Smooth muscle cell (in vitro differentiated cells): ENCODE results near the gene UBC. TPM values are rescaled to one million over a fixed set of nuclear protein-coding genes. Genes with fewer than 3 reads are reported as not detected.
"Not testable (repeated sequence)": the region's sequence is repeated elsewhere in the genome, so short reads cannot be mapped to it uniquely, and the experiment has no call there.

ENCODE experiments used
- DNase-seq: peaks from one replicate; lab custom pipeline; 2025; ENCODE audit not compliant: unreplicated experiment; lab: John Stamatoyannopoulos, UW
- H2AFZ ChIP-seq: fragments of 200-600 bp; sonication (generic); 2 replicates; pipeline ENCODE4 v1.6.0; 2016; ENCODE audit warnings: antibody characterized with exemption, low read depth, mild to moderate bottlenecking
- H3F3A ChIP-seq: fragments of 200-600 bp; sonication (generic); 2 replicates; pipeline ENCODE4 v1.6.0; 2017; ENCODE audit warnings: antibody characterized with exemption, low read depth
- H3K27ac ChIP-seq: fragments of 200-600 bp; sonication (generic); 2 replicates; pipeline ENCODE4 v1.5.1; 2016; ENCODE audit warnings: low read depth, mild to moderate bottlenecking
- H3K27me3 ChIP-seq: fragments of 200-600 bp; sonication (generic); 2 replicates; pipeline ENCODE4 v1.6.1; 2016; ENCODE audit warnings: low read depth, mild to moderate bottlenecking
- H3K36me3 ChIP-seq: fragments of 200-600 bp; sonication (generic); 2 replicates; pipeline ENCODE4 v1.5.1; 2016; ENCODE audit warnings: low read depth
- H3K4me1 ChIP-seq: fragments of 200-600 bp; sonication (generic); 2 replicates; pipeline ENCODE4 v1.5.1; 2016; ENCODE audit warnings: low read depth
- H3K4me2 ChIP-seq: fragments of 200-600 bp; sonication (generic); 2 replicates; pipeline ENCODE4 v1.6.0; 2016; ENCODE audit warnings: mild to moderate bottlenecking
- H3K4me3 ChIP-seq: fragments of 200-600 bp; sonication (generic); 2 replicates; pipeline ENCODE4 v1.5.1; 2016; ENCODE audit warnings: mild to moderate bottlenecking
- H3K79me2 ChIP-seq: fragments of 200-600 bp; sonication (generic); 2 replicates; pipeline ENCODE4 v1.6.0; 2016; ENCODE audit warnings: low read depth, mild to moderate bottlenecking
- H3K9ac ChIP-seq: fragments of 200-600 bp; sonication (generic); 2 replicates; pipeline ENCODE4 v1.6.0; 2016; ENCODE audit warnings: low read depth
- H3K9me3 ChIP-seq: fragments of 200-600 bp; sonication (generic); replicated peaks from 2 replicates; pipeline ENCODE4 v1.5.1; 2016; ENCODE audit warnings: low read depth
- H4K20me1 ChIP-seq: fragments of 200-600 bp; sonication (generic); 2 replicates; pipeline ENCODE4 v1.6.0; 2016; ENCODE audit warnings: low read depth
- WGBS: methylation state at CpG from one replicate; pipeline ENCODE4 v1.1.7; 2016; ENCODE audit warnings: low lambda C conversion rate; 5-methylcytosine and 5-hydroxymethylcytosine counted together
- polyA plus RNA-seq: library from polyadenylated mRNA; unstranded; fragments of >200 nt; fragmentation: Nextera tagmentation; extraction: Ambion mirVana; gene quantifications from 2 replicates; pipeline ENCODE4 v1.2.1, GENCODE V29; 2016
- total RNA-seq: library from RNA; depleted of rRNA; stranded (reverse); fragments of >200 nt; gene quantifications from 2 replicates; pipeline ENCODE4 v1.2.3, GENCODE V29; 2014
- TF ChIP-seq, protein P1 (sequence below): fragments of 200-600 bp; sonication (generic); IDR thresholded peaks from 2 replicates; pipeline ENCODE4 v1.5.1; 2017; ENCODE audit warnings: borderline replicate concordance, mild to moderate bottlenecking, antibody characterized with exemption; ENCODE audit not compliant: insufficient read depth, poor library complexity, severe bottlenecking

The UBC gene
- total and polyA plus RNA-seq, 2 experiments from 2014 or later: 1,322 to 1,327 TPM

DNA sequence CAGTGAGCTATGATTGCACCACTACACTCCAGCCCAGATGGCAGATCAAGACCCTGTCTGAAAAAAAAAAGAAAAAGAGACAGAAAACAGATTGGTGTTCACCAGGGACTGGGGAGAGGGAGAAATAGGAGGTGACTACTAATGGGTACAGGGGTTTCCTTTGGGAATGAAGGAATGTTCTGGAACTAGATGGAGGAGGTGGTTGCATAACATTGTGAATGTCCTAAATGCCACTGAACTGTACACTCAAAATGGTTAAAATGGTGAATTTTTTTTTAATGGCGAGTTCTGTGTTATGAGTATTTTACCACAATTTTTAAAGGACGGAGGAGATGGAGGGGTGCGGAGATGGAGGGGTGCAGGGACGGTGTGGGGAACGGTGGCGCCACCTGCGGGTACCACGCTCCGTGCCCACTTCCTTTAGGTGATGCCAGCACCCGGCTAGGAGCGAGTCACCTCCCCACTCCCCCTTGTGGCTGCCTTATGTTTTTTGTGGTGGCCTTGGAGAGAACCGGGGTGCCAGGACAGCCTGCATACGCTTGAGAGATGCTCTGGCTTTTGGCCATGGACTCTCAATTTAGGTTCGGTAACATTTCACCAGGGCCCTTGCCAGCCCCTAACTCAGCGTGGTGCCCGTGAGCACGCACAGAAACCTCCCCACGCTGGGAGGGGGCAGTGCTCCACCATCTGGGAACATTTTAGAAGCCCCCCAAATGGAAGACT, 16.1 kb downstream of the UBC start:
- no peaks in the 10 kb centered on the region for H3K79me2 ChIP-seq
- no peaks in the 10 kb centered on the region for H4K20me1 ChIP-seq
- no peaks in the 10 kb centered on the region for H3K9me3 ChIP-seq
- no peaks in the 10 kb centered on the region for H3F3A ChIP-seq
- 67% methylated on average over 18 of the region's 18 CpGs for WGBS
- H3K4me3 ChIP-seq: no peak overlapping the region
- no peak overlapping the region for H2AFZ ChIP-seq
- no peaks in the 10 kb centered on the region for H3K4me1 ChIP-seq
- H3K4me2 ChIP-seq: no peak overlapping the region
- TF ChIP-seq, protein P1, sequence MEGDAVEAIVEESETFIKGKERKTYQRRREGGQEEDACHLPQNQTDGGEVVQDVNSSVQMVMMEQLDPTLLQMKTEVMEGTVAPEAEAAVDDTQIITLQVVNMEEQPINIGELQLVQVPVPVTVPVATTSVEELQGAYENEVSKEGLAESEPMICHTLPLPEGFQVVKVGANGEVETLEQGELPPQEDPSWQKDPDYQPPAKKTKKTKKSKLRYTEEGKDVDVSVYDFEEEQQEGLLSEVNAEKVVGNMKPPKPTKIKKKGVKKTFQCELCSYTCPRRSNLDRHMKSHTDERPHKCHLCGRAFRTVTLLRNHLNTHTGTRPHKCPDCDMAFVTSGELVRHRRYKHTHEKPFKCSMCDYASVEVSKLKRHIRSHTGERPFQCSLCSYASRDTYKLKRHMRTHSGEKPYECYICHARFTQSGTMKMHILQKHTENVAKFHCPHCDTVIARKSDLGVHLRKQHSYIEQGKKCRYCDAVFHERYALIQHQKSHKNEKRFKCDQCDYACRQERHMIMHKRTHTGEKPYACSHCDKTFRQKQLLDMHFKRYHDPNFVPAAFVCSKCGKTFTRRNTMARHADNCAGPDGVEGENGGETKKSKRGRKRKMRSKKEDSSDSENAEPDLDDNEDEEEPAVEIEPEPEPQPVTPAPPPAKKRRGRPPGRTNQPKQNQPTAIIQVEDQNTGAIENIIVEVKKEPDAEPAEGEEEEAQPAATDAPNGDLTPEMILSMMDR: peak; percentile 28
- H3K27me3 ChIP-seq: no peaks in the 10 kb centered on the region
- H3K9ac ChIP-seq: no peak overlapping the region
- no peaks in the 10 kb centered on the region for H3K36me3 ChIP-seq
- DNase-seq: no peak
- H3K27ac ChIP-seq: no peak overlapping the region

DNA sequence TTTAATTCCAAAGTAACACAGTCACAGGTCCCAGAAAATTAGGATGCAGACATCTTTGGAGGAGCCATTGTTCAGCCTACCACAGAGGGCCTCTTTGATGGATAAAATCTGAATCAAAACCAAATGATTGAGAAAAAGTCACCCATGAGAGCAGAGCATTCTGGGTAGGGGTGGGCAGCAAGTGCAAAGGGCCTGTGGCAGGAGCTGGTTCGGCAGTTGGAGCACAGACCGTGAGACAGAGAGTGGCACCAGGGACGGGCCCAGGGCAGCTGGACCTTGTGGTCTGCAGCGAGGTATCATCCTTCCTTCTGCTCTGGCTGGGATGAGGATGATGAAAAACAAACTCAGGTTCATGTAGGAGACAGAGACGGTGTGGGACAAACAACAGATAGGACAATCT, 18.0 kb downstream of the UBC start:
- Histone ChIP-seq H3K4me2 (no peak overlapping the region), H3K4me3 (no peak overlapping the region), H3K9ac (no peak overlapping the region), H3K27me3 (no peaks in the 10 kb centered on the region), H3K9me3 (no peaks in the 10 kb centered on the region), H3F3A (no peaks in the 10 kb centered on the region), H2AFZ (no peak overlapping the region), H4K20me1 (no peaks in the 10 kb centered on the region), H3K36me3 (no peaks in the 10 kb centered on the region), H3K4me1 (no peaks in the 10 kb centered on the region), H3K27ac (no peak overlapping the region), H3K79me2 (no peaks in the 10 kb centered on the region)
- 92% methylated on average over 5 of the region's 5 CpGs for WGBS
- TF ChIP-seq, protein P1: no peak
- no peak for DNase-seq

DNA sequence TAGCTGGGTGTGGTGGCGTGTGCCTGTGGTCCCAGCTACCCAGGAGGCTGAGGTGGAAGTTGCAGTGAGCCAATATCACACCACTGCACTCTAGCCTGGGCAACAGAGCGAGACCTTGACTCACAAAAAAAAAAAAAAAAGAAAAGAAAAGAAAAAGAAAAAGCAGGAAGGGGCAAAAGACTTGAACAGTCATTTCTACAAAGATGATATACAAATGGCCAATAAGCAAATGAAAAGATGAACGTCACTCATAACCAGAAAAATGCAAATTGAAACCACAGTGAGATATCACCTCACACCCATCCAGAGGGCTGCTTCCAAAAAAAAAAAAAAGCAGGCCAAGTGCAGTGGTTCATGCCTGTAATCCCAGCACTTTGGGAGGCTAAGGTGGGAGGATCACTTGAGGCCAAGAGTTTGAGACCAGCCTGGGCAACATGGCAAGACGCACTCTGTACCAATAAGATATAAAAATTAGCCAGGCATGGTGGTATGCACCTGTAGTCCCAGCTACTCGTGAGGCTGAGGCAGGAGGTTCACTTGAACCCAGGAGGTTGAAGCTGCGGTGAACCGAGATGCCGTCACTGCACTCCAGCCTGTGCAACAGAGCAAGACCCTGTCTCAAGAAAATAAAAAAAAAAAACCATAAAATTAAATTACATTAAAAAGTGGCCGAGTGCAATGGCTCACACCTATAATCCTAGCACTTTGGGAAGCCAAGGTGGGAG, 20.5 kb downstream of the UBC start:
- 95% methylated on average over 9 of the region's 9 CpGs for WGBS
- Histone ChIP-seq H3F3A (no peaks in the 10 kb centered on the region), H2AFZ (no peak overlapping the region), H3K9me3 (no peaks in the 10 kb centered on the region), H3K4me3 (no peak overlapping the region), H3K9ac (no peak overlapping the region), H3K4me2 (no peak overlapping the region), H3K27me3 (no peaks in the 10 kb centered on the region), H3K27ac (no peak overlapping the region), H3K36me3 (no peaks in the 10 kb centered on the region), H3K4me1 (no peaks in the 10 kb centered on the region), H3K79me2 (no peaks in the 10 kb centered on the region), H4K20me1 (no peaks in the 10 kb centered on the region)
- no peak for DNase-seq
- TF ChIP-seq, protein P1: no peak

DNA sequence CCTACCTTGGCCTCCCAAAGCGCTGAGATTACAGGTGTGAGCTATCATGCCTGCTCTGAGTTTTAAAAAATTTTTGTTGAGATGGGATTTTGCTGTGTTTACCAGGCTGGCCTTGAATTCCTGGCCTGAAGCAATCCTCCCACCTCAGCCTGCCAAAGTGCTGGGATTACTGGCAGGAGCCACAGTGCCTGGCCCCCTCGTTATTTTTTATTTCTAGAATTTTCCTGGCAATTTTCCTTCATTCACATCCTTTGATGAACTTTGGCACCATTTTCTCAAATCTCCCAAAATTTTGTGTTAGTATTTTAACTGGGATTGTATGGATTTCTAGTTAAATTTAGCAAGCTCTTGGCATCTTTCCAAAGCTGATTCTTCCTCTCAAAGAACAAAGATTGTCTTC, 26.2 kb downstream of the UBC start:
- no peak overlapping the region for H2AFZ ChIP-seq
- TF ChIP-seq, protein P1: no peak
- H3K36me3 ChIP-seq: no peaks in the 10 kb centered on the region
- no peak overlapping the region for H3K4me3 ChIP-seq
- no peak for DNase-seq
- H3K79me2 ChIP-seq: no peaks in the 10 kb centered on the region
- H4K20me1 ChIP-seq: no peaks in the 10 kb centered on the region
- H3K9ac ChIP-seq: no peak overlapping the region
- WGBS: 89% methylated on average over 2 of the region's 2 CpGs
- no peak overlapping the region for H3K27ac ChIP-seq
- no peaks in the 10 kb centered on the region for H3F3A ChIP-seq
- no peak overlapping the region for H3K4me2 ChIP-seq
- no peaks in the 10 kb centered on the region for H3K4me1 ChIP-seq
- H3K27me3 ChIP-seq: no peaks in the 10 kb centered on the region
- no peaks in the 10 kb centered on the region for H3K9me3 ChIP-seq

DNA sequence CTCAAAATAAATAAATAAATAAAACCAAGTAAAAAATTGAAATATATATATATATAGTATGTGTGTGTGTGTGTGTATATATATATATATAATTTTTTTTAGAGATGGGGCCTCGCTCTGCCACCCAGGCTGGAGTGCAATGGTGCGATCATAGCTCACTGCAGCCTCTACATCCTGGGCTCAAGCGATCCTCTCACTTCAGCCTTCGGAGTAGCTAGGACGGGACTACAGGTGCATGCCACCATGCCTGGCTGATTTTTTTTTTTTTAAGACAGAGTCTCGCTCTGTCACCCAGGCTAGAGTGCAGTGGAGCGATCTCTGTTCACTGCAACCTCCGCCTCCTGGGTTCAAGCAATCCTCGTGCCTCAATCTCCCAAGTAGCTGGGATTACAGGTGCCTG, 26.7 kb downstream of the UBC start:
- not testable (repeated sequence) for H3K27me3 ChIP-seq, H3K9ac ChIP-seq, H3K4me1 ChIP-seq, H3K36me3 ChIP-seq, H3K79me2 ChIP-seq, DNase-seq, H3K27ac ChIP-seq, H3K9me3 ChIP-seq, H3K4me2 ChIP-seq, H3F3A ChIP-seq, H4K20me1 ChIP-seq, H3K4me3 ChIP-seq, H2AFZ ChIP-seq
- 98% methylated on average over 9 of the region's 9 CpGs for WGBS
